ENCODE results near the gene UNC93B1.

UNC93B1 gene

GRCh38 chr11:68038226-68038717, 34.4 kb upstream of the UNC93B1 start:
- Histone ChIP-seq H3K4me3 (ENCODE audit: low read length) (peak overlapping the region; percentile 91), H3K4me2 (ENCODE audit: low read length) (peak overlapping the region; percentile 90), H3K9ac (ENCODE audit: low read depth, low read length) (peak overlapping the region; percentile 89), H3K4me1 (ENCODE audit: control insufficient read depth, insufficient read depth, low read length) (peaks cover 56% of the 10 kb centered on the region), H3K36me3 (ENCODE audit: insufficient read depth, low read length) (peaks cover 23% of the 10 kb centered on the region), H3K27me3 (ENCODE audit: control insufficient read depth, insufficient read depth, low read length) (no peaks in the 10 kb centered on the region), H3K9me3 (replicated peaks; ENCODE audit: low read length) (no peaks in the 10 kb centered on the region)

GRCh38 chr11:68037411-68038225, 33.7 kb upstream of the UNC93B1 start:
- no peaks in the 10 kb centered on the region for H3K27me3 ChIP-seq (ENCODE audit: control insufficient read depth, insufficient read depth, low read length)
- H3K9ac ChIP-seq (ENCODE audit: low read depth, low read length): peak overlapping the region; percentile 89
- peak overlapping the region; percentile 90 for H3K4me2 ChIP-seq (ENCODE audit: low read length)
- H3K36me3 ChIP-seq (ENCODE audit: insufficient read depth, low read length): peaks cover 20% of the 10 kb centered on the region
- H3K4me3 ChIP-seq (ENCODE audit: low read length): peak overlapping the region; percentile 91
- peaks cover 49% of the 10 kb centered on the region for H3K4me1 ChIP-seq (ENCODE audit: control insufficient read depth, insufficient read depth, low read length)
- H3K9me3 ChIP-seq (replicated peaks; ENCODE audit: low read length): no peaks in the 10 kb centered on the region

GRCh38 chr11:68036717-68037239, 32.9 kb upstream of the UNC93B1 start:
- H3K9ac ChIP-seq (ENCODE audit: low read depth, low read length): no peak overlapping the region
- H3K27me3 ChIP-seq (ENCODE audit: control insufficient read depth, insufficient read depth, low read length): no peaks in the 10 kb centered on the region
- no peak overlapping the region for H3K4me3 ChIP-seq (ENCODE audit: low read length)
- H3K9me3 ChIP-seq (replicated peaks; ENCODE audit: low read length): no peaks in the 10 kb centered on the region
- peaks cover 27% of the 10 kb centered on the region for H3K36me3 ChIP-seq (ENCODE audit: insufficient read depth, low read length)
- peaks cover 56% of the 10 kb centered on the region for H3K4me1 ChIP-seq (ENCODE audit: control insufficient read depth, insufficient read depth, low read length)
- no peak overlapping the region for H3K4me2 ChIP-seq (ENCODE audit: low read length)

GRCh38 chr11:68036141-68036716, 32.3 kb upstream of the UNC93B1 start:
- Histone ChIP-seq H3K4me3 (ENCODE audit: low read length) (no peak overlapping the region), H3K9me3 (replicated peaks; ENCODE audit: low read length) (no peaks in the 10 kb centered on the region), H3K36me3 (ENCODE audit: insufficient read depth, low read length) (peaks cover 27% of the 10 kb centered on the region), H3K4me1 (ENCODE audit: control insufficient read depth, insufficient read depth, low read length) (peaks cover 56% of the 10 kb centered on the region), H3K4me2 (ENCODE audit: low read length) (no peak overlapping the region), H3K27me3 (ENCODE audit: control insufficient read depth, insufficient read depth, low read length) (no peaks in the 10 kb centered on the region), H3K9ac (ENCODE audit: low read depth, low read length) (no peak overlapping the region)

- no peak overlapping the region for H3K4me2 ChIP-seq (ENCODE audit: low read length)
- H3K9ac ChIP-seq (ENCODE audit: low read depth, low read length): no peak overlapping the region
- H3K9me3 ChIP-seq (replicated peaks; ENCODE audit: low read length): no peaks in the 10 kb centered on the region
- no peak overlapping the region for H3K4me3 ChIP-seq (ENCODE audit: low read length)
- H3K27me3 ChIP-seq (ENCODE audit: control insufficient read depth, insufficient read depth, low read length): no peaks in the 10 kb centered on the region
- peaks cover 24% of the 10 kb centered on the region for H3K36me3 ChIP-seq (ENCODE audit: insufficient read depth, low read length)
- H3K4me1 ChIP-seq (ENCODE audit: control insufficient read depth, insufficient read depth, low read length): peaks cover 48% of the 10 kb centered on the region
These were observed 31.5 kb upstream of the UNC93B1 start for GRCh38 chr11:68035266-68035876.

- Histone ChIP-seq H3K27me3 (ENCODE audit: control insufficient read depth, insufficient read depth, low read length) (no peaks in the 10 kb centered on the region), H3K4me2 (ENCODE audit: low read length) (no peak overlapping the region), H3K4me1 (ENCODE audit: control insufficient read depth, insufficient read depth, low read length) (peaks cover 46% of the 10 kb centered on the region), H3K9me3 (replicated peaks; ENCODE audit: low read length) (no peaks in the 10 kb centered on the region), H3K36me3 (ENCODE audit: insufficient read depth, low read length) (peaks cover 24% of the 10 kb centered on the region), H3K9ac (ENCODE audit: low read depth, low read length) (no peak overlapping the region), H3K4me3 (ENCODE audit: low read length) (no peak overlapping the region)
These were observed 29.8 kb upstream of the UNC93B1 start for GRCh38 chr11:68033708-68034045.

GRCh38 chr11:68032997-68033707, 29.3 kb upstream of the UNC93B1 start:
- Histone ChIP-seq H3K36me3 (ENCODE audit: insufficient read depth, low read length) (peaks cover 24% of the 10 kb centered on the region), H3K4me2 (ENCODE audit: low read length) (no peak overlapping the region), H3K4me1 (ENCODE audit: control insufficient read depth, insufficient read depth, low read length) (peaks cover 46% of the 10 kb centered on the region), H3K9me3 (replicated peaks; ENCODE audit: low read length) (no peaks in the 10 kb centered on the region), H3K9ac (ENCODE audit: low read depth, low read length) (no peak overlapping the region), H3K4me3 (ENCODE audit: low read length) (no peak overlapping the region), H3K27me3 (ENCODE audit: control insufficient read depth, insufficient read depth, low read length) (no peaks in the 10 kb centered on the region)

- Histone ChIP-seq H3K4me1 (ENCODE audit: control insufficient read depth, insufficient read depth, low read length) (peaks cover 52% of the 10 kb centered on the region), H3K27me3 (ENCODE audit: control insufficient read depth, insufficient read depth, low read length) (no peaks in the 10 kb centered on the region), H3K36me3 (ENCODE audit: insufficient read depth, low read length) (peaks cover 29% of the 10 kb centered on the region), H3K4me3 (ENCODE audit: low read length) (peak overlapping the region; percentile 88), H3K9ac (ENCODE audit: low read depth, low read length) (no peak overlapping the region), H3K4me2 (ENCODE audit: low read length) (peak overlapping the region; percentile 98), H3K9me3 (replicated peaks; ENCODE audit: low read length) (no peaks in the 10 kb centered on the region)
These were observed 28.1 kb upstream of the UNC93B1 start for GRCh38 chr11:68032003-68032402.

- Histone ChIP-seq H3K4me2 (ENCODE audit: low read length) (peak overlapping the region; percentile 98), H3K4me3 (ENCODE audit: low read length) (peak overlapping the region; percentile 88), H3K9me3 (replicated peaks; ENCODE audit: low read length) (no peaks in the 10 kb centered on the region), H3K9ac (ENCODE audit: low read depth, low read length) (peak overlapping the region; percentile 95), H3K36me3 (ENCODE audit: insufficient read depth, low read length) (peaks cover 27% of the 10 kb centered on the region), H3K4me1 (ENCODE audit: control insufficient read depth, insufficient read depth, low read length) (peaks cover 53% of the 10 kb centered on the region), H3K27me3 (ENCODE audit: control insufficient read depth, insufficient read depth, low read length) (no peaks in the 10 kb centered on the region)
These were observed 27.2 kb upstream of the UNC93B1 start for GRCh38 chr11:68031144-68031464.

- Histone ChIP-seq H3K4me3 (ENCODE audit: low read length) (peak within 1 kb of the TSS; percentile 88), H3K4me1 (ENCODE audit: control insufficient read depth, insufficient read depth, low read length) (peaks cover 53% of the 10 kb centered on the region), H3K27me3 (ENCODE audit: control insufficient read depth, insufficient read depth, low read length) (no peaks in the 10 kb centered on the region), H3K9ac (ENCODE audit: low read depth, low read length) (peak within 1 kb of the TSS; percentile 95), H3K9me3 (replicated peaks; ENCODE audit: low read length) (no peaks in the 10 kb centered on the region), H3K36me3 (ENCODE audit: insufficient read depth, low read length) (peaks cover 30% of the 10 kb centered on the region), H3K4me2 (ENCODE audit: low read length) (peak within 1 kb of the TSS; percentile 98)
These were observed 26.6 kb upstream of the UNC93B1 start, which contains the start of gene NDUFS8 for GRCh38 chr11:68030318-68031143. TSS of gene NDUFS8 (plus strand) at chr11:68030681. CDS start at chr11:68032152, 1,471 bp downstream.
